H1 (cell line): ENCODE results near the gene BTC. TPM values are rescaled to one million over a fixed set of nuclear protein-coding genes. Genes with fewer than 3 reads are reported as not detected.

Experiments used
- CTCF ChIA-PET: fragments of 300-600 bp; sonication (Branson Sonifier 250); formaldehyde crosslinking; loops from one replicate; lab custom pipeline; 2021; ENCODE audit not compliant: partially characterized antibody; lab: Charles Lee
- POLR2A ChIA-PET: fragments of 300-600 bp; sonication (Branson Sonifier 250); formaldehyde crosslinking; loops from one replicate; lab custom pipeline; 2021; ENCODE audit warnings: inconsistent platforms; ENCODE audit not compliant: partially characterized antibody; lab: Charles Lee
- DNase-seq, 2 experiments: peaks; one replicate each; pipeline versions ENCODE4 v3.0.0 to v3.0.0-alpha.2; 2010 to 2022; ENCODE audit warnings: low spot score in 2 of 2, low read depth in 1 of 2, mixed read lengths in 1 of 2
- FAIRE-seq: peaks from 2 replicates; lab custom pipeline; 2011; peaks lifted over from hg19 to GRCh38; lab: Jason Lieb, UNC
- H2AFZ ChIP-seq: 2 replicates; pipeline ENCODE4 v1.8.1; 2012; ENCODE audit warnings: low read length, inconsistent platforms
- H2AK5ac ChIP-seq: 2 replicates; pipeline ENCODE4 v1.6.1; 2013; ENCODE audit warnings: low read depth, low read length
- H2BK120ac ChIP-seq: replicated peaks from 2 replicates; pipeline ENCODE3; 2013; ENCODE audit warnings: low read depth, low read length, inconsistent platforms
- H2BK12ac ChIP-seq: 2 replicates; pipeline ENCODE4 v1.6.1; 2013; ENCODE audit warnings: low read depth, low read length
- H2BK15ac ChIP-seq: 2 replicates; pipeline ENCODE4 v1.6.1; 2013; ENCODE audit warnings: low read length
- H2BK20ac ChIP-seq: 2 replicates; pipeline ENCODE4 v1.6.1; 2013; ENCODE audit warnings: low read length
- H2BK5ac ChIP-seq: 2 replicates; pipeline ENCODE4 v1.6.1; 2013; ENCODE audit warnings: low read depth, low read length
- H3K14ac ChIP-seq: 2 replicates; pipeline ENCODE4 v1.6.1; 2013; ENCODE audit warnings: inconsistent platforms; ENCODE audit not compliant: insufficient read length
- H3K18ac ChIP-seq: 2 replicates; pipeline ENCODE4 v1.6.1; 2013; ENCODE audit warnings: low read length; ENCODE audit errors: extremely low read depth
- H3K23ac ChIP-seq: 2 replicates; pipeline ENCODE4 v1.6.1; 2013; ENCODE audit warnings: inconsistent platforms; ENCODE audit not compliant: insufficient read length
- H3K23me2 ChIP-seq: 2 replicates; pipeline ENCODE4 v1.6.1; 2013; ENCODE audit warnings: low read depth, low read length
- H3K27ac ChIP-seq: 2 replicates; pipeline ENCODE4 v1.6.1; 2011; ENCODE audit warnings: low read depth, low read length, inconsistent platforms
- H3K27me3 ChIP-seq, 4 experiments: replicated peaks in 1 of 4; 1 replicate in 1 of 4; 2 replicates in 3 of 4; pipeline versions ENCODE4 v1.6.1 to v1.8.1; 2011 to 2013; ENCODE audit warnings: low read length in 3 of 4, mild to moderate bottlenecking in 3 of 4, inconsistent platforms in 2 of 4, mixed read lengths in 2 of 4, moderate library complexity in 1 of 4; ENCODE audit not compliant: control insufficient read depth in 3 of 4, insufficient read depth in 3 of 4; ENCODE audit errors: extremely low read depth in 1 of 4
- H3K36me3 ChIP-seq, 4 experiments: 2 replicates each; pipeline versions ENCODE4 v1.6.1 to v1.8.1; 2011 to 2013; ENCODE audit warnings: mild to moderate bottlenecking in 4 of 4, low read length in 3 of 4, moderate library complexity in 2 of 4, control low read depth in 1 of 4, inconsistent platforms in 1 of 4; ENCODE audit not compliant: insufficient read depth in 4 of 4, control insufficient read depth in 2 of 4
- H3K4ac ChIP-seq: replicated peaks from 2 replicates; pipeline ENCODE3; 2013; ENCODE audit warnings: low read length, low read depth, mixed read lengths, inconsistent platforms; ENCODE audit not compliant: insufficient read length
- H3K4me1 ChIP-seq, 4 experiments: replicated peaks in 1 of 4; 1 replicate in 1 of 4; 2 replicates in 3 of 4; pipeline versions ENCODE4 v1.6.1 to v1.8.1; 2011 to 2013; ENCODE audit warnings: low read length in 3 of 4, inconsistent platforms in 2 of 4, mixed read lengths in 1 of 4; ENCODE audit not compliant: insufficient read depth in 4 of 4, control insufficient read depth in 3 of 4
- H3K4me2 ChIP-seq, 2 experiments: 2 replicates each; pipeline versions ENCODE4 v1.6.1 to v1.8.1; 2011 to 2013; ENCODE audit warnings: low read depth in 2 of 2, low read length in 2 of 2, control low read depth in 1 of 2, inconsistent platforms in 1 of 2, mild to moderate bottlenecking in 1 of 2; ENCODE audit not compliant: insufficient read depth in 1 of 2
- H3K4me3 ChIP-seq, 4 experiments: fragments of 200-600, 300-600 bp in 1 of 4; sonication (generic), shearing (Covaris generic), sonication (Bioruptor Twin) in 1 of 4; 2 replicates each; pipeline versions ENCODE4 v1.5.1 to v1.8.1; 2011 to 2016; ENCODE audit warnings: low read length in 4 of 4, low read depth in 3 of 4, control low read depth in 2 of 4, inconsistent platforms in 2 of 4, mild to moderate bottlenecking in 2 of 4, mixed read lengths in 1 of 4, moderate library complexity in 1 of 4; ENCODE audit not compliant: insufficient read depth in 2 of 4; ENCODE audit errors: extremely low read depth in 1 of 4
- H3K56ac ChIP-seq: replicated peaks from 2 replicates; pipeline ENCODE3; 2013; ENCODE audit warnings: low read depth, mild to moderate bottlenecking, mixed read lengths, low read length, inconsistent platforms; ENCODE audit not compliant: insufficient read length
- H3K79me1 ChIP-seq: 2 replicates; pipeline ENCODE4 v1.6.1; 2013; ENCODE audit warnings: low read depth, low read length, control low read depth
- H3K79me2 ChIP-seq, 2 experiments: 2 replicates each; pipeline versions ENCODE4 v1.6.1 to v1.8.1; 2012 to 2013; ENCODE audit warnings: low read length in 2 of 2, mild to moderate bottlenecking in 2 of 2, inconsistent platforms in 1 of 2; ENCODE audit not compliant: insufficient read depth in 2 of 2, control insufficient read depth in 1 of 2
- H3K9ac ChIP-seq, 4 experiments: replicated peaks in 1 of 4; 1 replicate in 1 of 4; 2 replicates in 3 of 4; pipeline versions ENCODE4 v1.6.1 to v1.8.1; 2011 to 2013; ENCODE audit warnings: low read depth in 3 of 4, low read length in 3 of 4, control low read depth in 2 of 4, mild to moderate bottlenecking in 2 of 4, moderate library complexity in 2 of 4, inconsistent platforms in 1 of 4; ENCODE audit errors: extremely low read depth in 1 of 4
- H3K9me3 ChIP-seq, 2 experiments: 2 replicates each; pipeline versions ENCODE4 v1.6.1 to v1.8.1; 2012 to 2013; ENCODE audit warnings: mild to moderate bottlenecking in 2 of 2, moderate library complexity in 2 of 2, control low read depth in 1 of 2, inconsistent platforms in 1 of 2, low read depth in 1 of 2, low read length in 1 of 2, mixed read lengths in 1 of 2; ENCODE audit not compliant: insufficient read depth in 2 of 2
- H4K20me1 ChIP-seq, 2 experiments: replicated peaks in 1 of 2; 2 replicates each; pipeline versions ENCODE3 to v1.8.1; 2011 to 2013; ENCODE audit warnings: inconsistent platforms in 2 of 2, low read length in 2 of 2, mild to moderate bottlenecking in 1 of 2; ENCODE audit not compliant: insufficient read depth in 2 of 2, control insufficient read depth in 1 of 2
- H4K5ac ChIP-seq: 2 replicates; pipeline ENCODE4 v1.6.1; 2013; ENCODE audit warnings: low read length, low read depth, mixed read lengths, inconsistent platforms; ENCODE audit not compliant: insufficient read length
- H4K8ac ChIP-seq: 2 replicates; pipeline ENCODE4 v1.8.0; 2013; ENCODE audit warnings: mild to moderate bottlenecking, moderate library complexity, low read length, inconsistent platforms; ENCODE audit not compliant: insufficient read depth; ENCODE audit errors: extremely low read depth
- H4K91ac ChIP-seq: replicated peaks from 2 replicates; pipeline ENCODE3; 2013; ENCODE audit warnings: low read length, mixed read lengths, inconsistent platforms; ENCODE audit not compliant: insufficient read length
- EZH2 ChIP-seq: fragments of 200-600 bp; sonication (generic); IDR thresholded peaks from 2 replicates; pipeline ENCODE4 v1.7.1; 2012; ENCODE audit warnings: low read depth, mild to moderate bottlenecking, moderate library complexity, low read length, inconsistent platforms; ENCODE audit not compliant: severe bottlenecking
- JUND ChIP-seq: IDR thresholded peaks from 2 replicates; pipeline ENCODE4 v1.6.1; 2011; ENCODE audit warnings: mild to moderate bottlenecking, improper control_type of control experiment, low read length
- SP1 ChIP-seq: IDR thresholded peaks from 2 replicates; pipeline ENCODE4 v1.6.1; 2011; ENCODE audit warnings: low read depth, low read length
- polyA plus RNA-seq, 7 experiments: library from polyadenylated mRNA; depleted of rRNA in 3 of 7; stranded (reverse) in 5 of 7; unstranded in 2 of 7; fragments of >200 nt in 5 of 7; fragments of 200-250 nt in 2 of 7; gene quantifications; 1 replicate in 5 of 7; 2 replicates in 1 of 7; 4 replicates in 1 of 7; pipeline versions ENCODE4 v1.2.1 to v1.2.3, GENCODE V29; 2011 to 2013; ENCODE audit warnings: missing spikeins in 2 of 7, mixed read lengths in 2 of 7
- total RNA-seq: library from RNA; stranded (reverse); fragmentation: NEBNext Ultra II Directional; extraction: Animal tissue kit (Norgen Biotek cat#: 25700); gene quantifications from 2 replicates; pipeline ENCODE4 v1.2.1, GENCODE V29; 2021

The BTC gene
- total and polyA plus RNA-seq, 2 of the 8 experiments (the other 6 are each of a cell fraction or from before 2014, with no cell fraction given) = 0.09 TPM; not detected in 1

DNA sequence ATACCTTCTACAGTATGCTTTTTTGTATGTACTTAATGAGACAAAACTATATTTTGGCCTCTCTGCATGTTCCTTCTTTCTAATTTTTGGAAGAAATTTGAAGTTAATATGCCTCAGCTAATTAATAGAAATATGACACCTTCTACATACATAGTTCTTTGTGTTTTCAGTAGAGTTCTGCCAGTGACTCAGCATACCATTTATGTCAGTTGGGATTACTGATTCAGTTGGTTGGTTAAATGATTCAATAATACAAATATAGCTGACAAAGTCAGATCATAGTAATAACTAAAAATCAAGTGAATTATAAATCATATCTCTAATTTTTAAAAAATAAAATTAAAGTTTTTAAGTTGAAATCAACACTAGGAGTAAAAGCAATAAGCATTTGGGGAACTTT, 16.8 kb downstream of the BTC start:
- Histone ChIP-seq H2BK120ac (no peak overlapping the region), H3K14ac (no peak overlapping the region), H2AK5ac (no peak overlapping the region), H3K27me3 (no peaks in the 10 kb centered on the region), H3K4me3 (no peak overlapping the region), H3K18ac (no peak overlapping the region), H3K56ac (no peak overlapping the region), H3K36me3 (no peaks in the 10 kb centered on the region), H4K8ac (no peak overlapping the region), H2BK5ac (no peak overlapping the region), H4K20me1 (no peaks in the 10 kb centered on the region), H4K5ac (no peak overlapping the region), H3K4me1 (peaks cover 0 to 4% (median 0%) of the 10 kb centered on the region in 4 experiments; a peak in 2 of 7 replicates), H3K23me2 (no peaks in the 10 kb centered on the region; the same call in 1 of the 2 replicates), H2BK12ac (no peak overlapping the region), H4K91ac (no peak overlapping the region), H3K23ac (no peak overlapping the region), H3K79me1 (no peaks in the 10 kb centered on the region), H2AFZ (no peak overlapping the region), H3K79me2 (no peaks in the 10 kb centered on the region), H2BK20ac (no peak overlapping the region), H2BK15ac (no peak overlapping the region), H3K9ac (no peak overlapping the region), H3K4ac (no peak overlapping the region), H3K9me3 (no peaks in the 10 kb centered on the region), H3K4me2 (no peak overlapping the region), H3K27ac (no peak overlapping the region)
- FAIRE-seq = no peak
- DNase-seq = no peak
- TF ChIP-seq SP1 (no peak), EZH2 (no peak), JUND (no peak)
- POLR2A ChIA-PET = no interaction called here
- CTCF ChIA-PET = interaction anchor here (1.3 to 1.8 kb wide), 2 partner anchors 15 to 17 kb away, joined by 3 to 9 read pairs; partner anchors contain the start of gene BTC
